ENCODE data around the gene FOXD2. TPM values are rescaled to one million over a fixed set of nuclear protein-coding genes. Genes with fewer than 3 reads are reported as not detected.
"Not testable (repeated sequence)": the region's sequence is repeated elsewhere in the genome, so short reads cannot be mapped to it uniquely, and the experiment has no call there.

Gene FOXD2
- total and polyA plus RNA-seq, 7 experiments from 2014 or later: 0.05 to 0.59 (median 0.22) TPM

- H3K9me3 ChIP-seq (ENCODE audit: control insufficient read depth in 2 of 3, low read length in 3 of 3): no peaks in the 10 kb centered on the region
- Mint-ChIP-seq H3K4me3 (no peak overlapping the region), H3K27ac (no peak overlapping the region), H3K9me3 (peaks cover 0 to 3% (median 0%) of the 10 kb centered on the region in 11 donors), H3K36me3 (peaks cover 0 to 4% (median 0%) of the 10 kb centered on the region in 5 donors), H3K27me3 (peaks cover 53 to 81% (median 79%) of the 10 kb centered on the region in 5 donors), H3K4me1 (no peaks in the 10 kb centered on the region)
- no peak overlapping the region for H3K27ac ChIP-seq (ENCODE audit: low read depth, low read length)
- ATAC-seq: no peak
- intact Hi-C loops (cut with micrococcal nuclease): no loop called here
- H3K4me1 ChIP-seq (ENCODE audit: control insufficient read depth in 2 of 2, insufficient read depth in 2 of 2, low read length in 2 of 2): no peaks in the 10 kb centered on the region
- no peak for DNase-seq
- H3K27me3 ChIP-seq (ENCODE audit: control insufficient read depth in 2 of 2, insufficient read depth in 2 of 2, low read length in 2 of 2): peaks cover 0 to 5% of the 10 kb centered on the region in 2 donors
- ChIA-PET POLR2A (interaction anchor here (0.6 kb wide), 1 partner anchor 191 kb away, joined by 4 read pairs; no protein-coding TSS in a partner anchor), CTCF (no interaction called here)
- H3K4me3 ChIP-seq (ENCODE audit: low read length): no peak overlapping the region
- H3K36me3 ChIP-seq (ENCODE audit: control insufficient read depth in 2 of 3, insufficient read depth in 3 of 3, low read length in 3 of 3): no peaks in the 10 kb centered on the region
Measured at GRCh38 chr1:47456250-47456649, 18.4 kb downstream of the FOXD2 start.

DNA sequence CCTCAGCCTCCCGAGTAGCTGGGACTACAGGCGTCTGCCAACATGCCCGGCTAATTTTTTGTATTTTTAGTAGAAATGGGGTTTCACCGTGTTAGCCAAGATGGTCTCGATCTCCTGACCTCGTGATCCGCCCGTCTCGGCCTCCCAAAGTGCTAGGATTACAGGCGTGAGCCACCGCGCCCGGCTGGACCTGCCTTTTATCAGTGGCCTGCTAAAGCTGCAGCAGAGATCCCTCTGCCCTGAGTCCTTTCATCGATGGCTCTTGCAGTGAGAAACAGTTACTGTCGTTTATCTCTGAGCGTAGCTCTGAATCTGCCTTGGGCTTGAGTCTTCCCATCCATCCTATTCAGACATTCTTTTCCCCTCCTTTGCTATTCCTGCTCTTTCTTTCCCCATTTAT is 19.7 kb downstream of the FOXD2 start:
- H3K27me3 ChIP-seq (ENCODE audit: control insufficient read depth in 2 of 2, insufficient read depth in 2 of 2, low read length in 2 of 2); H3K27ac Mint-ChIP-seq; H3K4me3 Mint-ChIP-seq; H3K27ac ChIP-seq (ENCODE audit: low read depth, low read length); H3K9me3 ChIP-seq (ENCODE audit: control insufficient read depth in 2 of 3, low read length in 3 of 3); H3K4me3 ChIP-seq (ENCODE audit: low read length); DNase-seq; H3K4me1 Mint-ChIP-seq; intact Hi-C loops (cut with micrococcal nuclease); POLR2A ChIA-PET; H3K36me3 ChIP-seq (ENCODE audit: control insufficient read depth in 2 of 3, insufficient read depth in 3 of 3, low read length in 3 of 3); H3K4me1 ChIP-seq (ENCODE audit: control insufficient read depth in 2 of 2, insufficient read depth in 2 of 2, low read length in 2 of 2); H3K9me3 Mint-ChIP-seq; ATAC-seq; H3K36me3 Mint-ChIP-seq; CTCF ChIA-PET: not testable (repeated sequence)
- H3K27me3 Mint-ChIP-seq: peaks cover 54 to 80% (median 79%) of the 10 kb centered on the region in 5 donors

DNA sequence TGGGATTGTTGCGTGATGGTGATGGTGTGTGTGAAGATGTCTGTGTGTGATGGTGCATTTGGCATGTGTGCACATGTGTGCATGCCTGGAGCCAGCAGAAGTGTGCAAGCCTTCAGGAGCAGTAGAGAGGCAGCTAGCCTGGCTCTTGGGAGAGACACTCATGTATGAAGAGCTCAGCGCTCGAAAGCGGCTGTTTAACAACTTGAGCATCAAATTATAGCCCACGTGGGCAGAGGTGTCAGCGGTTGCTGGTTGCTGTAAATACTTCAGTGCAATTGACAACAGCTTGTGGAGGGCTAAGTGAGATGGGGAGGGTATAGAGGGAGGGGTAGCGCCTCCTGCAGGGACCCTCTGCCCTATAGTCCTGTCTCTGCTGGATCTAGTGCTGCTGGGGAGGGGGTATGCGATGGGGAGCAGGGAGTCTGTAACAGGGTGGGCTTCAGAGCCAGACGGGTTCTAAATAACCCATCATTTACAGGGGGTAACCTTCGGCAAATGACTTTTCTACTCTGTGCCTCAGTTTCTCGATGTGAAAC is 21.5 kb downstream of the FOXD2 start:
- CTCF ChIA-PET: no interaction called here
- Histone ChIP-seq H3K27ac (ENCODE audit: low read depth, low read length) (no peak overlapping the region), H3K4me3 (ENCODE audit: low read length) (no peak overlapping the region), H3K27me3 (ENCODE audit: control insufficient read depth in 2 of 2, insufficient read depth in 2 of 2, low read length in 2 of 2) (peaks cover 0 to 3% of the 10 kb centered on the region in 2 donors), H3K9me3 (ENCODE audit: control insufficient read depth in 2 of 3, low read length in 3 of 3) (no peaks in the 10 kb centered on the region), H3K36me3 (ENCODE audit: control insufficient read depth in 2 of 3, insufficient read depth in 3 of 3, low read length in 3 of 3) (no peaks in the 10 kb centered on the region), H3K4me1 (ENCODE audit: control insufficient read depth in 2 of 2, insufficient read depth in 2 of 2, low read length in 2 of 2) (no peaks in the 10 kb centered on the region)
- ATAC-seq (no peak), DNase-seq (no peak)
- no peak overlapping the region for H3K27ac Mint-ChIP-seq
- H3K36me3 Mint-ChIP-seq: peaks cover 0 to 10% (median 0%) of the 10 kb centered on the region in 5 donors
- H3K4me3 Mint-ChIP-seq: no peak overlapping the region
- intact Hi-C loops (cut with micrococcal nuclease): no loop called here
- peaks cover 52 to 84% (median 82%) of the 10 kb centered on the region in 5 donors for H3K27me3 Mint-ChIP-seq
- H3K9me3 Mint-ChIP-seq: peaks cover 0 to 3% (median 0%) of the 10 kb centered on the region in 11 donors
- no peaks in the 10 kb centered on the region for H3K4me1 Mint-ChIP-seq
- POLR2A ChIA-PET: no interaction called here

DNA sequence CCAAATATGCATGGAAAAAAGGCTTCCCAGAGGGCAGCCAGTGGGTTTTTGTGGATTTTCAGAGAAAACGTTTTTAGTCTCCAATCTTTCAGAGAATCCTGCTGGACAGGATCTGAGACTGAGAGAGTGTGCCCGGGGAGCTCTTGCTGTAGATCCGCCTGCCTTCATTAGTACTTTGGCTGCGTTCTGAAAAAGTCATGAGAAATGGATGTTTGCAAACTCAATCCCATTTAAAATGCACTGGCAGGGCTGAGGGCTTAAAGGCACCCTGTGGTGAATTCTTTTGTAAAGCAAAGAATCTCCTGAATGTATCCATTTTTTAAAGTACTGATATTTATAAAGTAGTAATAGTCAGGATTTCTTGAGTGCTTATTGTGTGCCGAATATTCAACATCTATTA is 22.2 kb downstream of the FOXD2 start:
- no peaks in the 10 kb centered on the region for H3K36me3 ChIP-seq (ENCODE audit: control insufficient read depth in 2 of 3, insufficient read depth in 3 of 3, low read length in 3 of 3)
- intact Hi-C loops (cut with micrococcal nuclease): no loop called here
- DNase-seq (no peak), ATAC-seq (no peak)
- ChIA-PET POLR2A (no interaction called here), CTCF (no interaction called here)
- no peak overlapping the region for H3K4me3 ChIP-seq (ENCODE audit: low read length)
- Mint-ChIP-seq H3K9me3 (peaks cover 0 to 2% (median 0%) of the 10 kb centered on the region in 11 donors), H3K27ac (no peak overlapping the region), H3K36me3 (peaks cover 0 to 8% (median 0%) of the 10 kb centered on the region in 5 donors), H3K27me3 (peaks cover 49 to 80% (median 77%) of the 10 kb centered on the region in 5 donors), H3K4me3 (no peak overlapping the region), H3K4me1 (no peaks in the 10 kb centered on the region)
- H3K27ac ChIP-seq (ENCODE audit: low read depth, low read length): no peak overlapping the region
- peaks cover 0 to 3% of the 10 kb centered on the region in 2 donors for H3K27me3 ChIP-seq (ENCODE audit: control insufficient read depth in 2 of 2, insufficient read depth in 2 of 2, low read length in 2 of 2)
- H3K4me1 ChIP-seq (ENCODE audit: control insufficient read depth in 2 of 2, insufficient read depth in 2 of 2, low read length in 2 of 2): no peaks in the 10 kb centered on the region
- no peaks in the 10 kb centered on the region for H3K9me3 ChIP-seq (ENCODE audit: control insufficient read depth in 2 of 3, low read length in 3 of 3)

GRCh38 chr1:47460456-47460855 is 22.6 kb downstream of the FOXD2 start:
- Histone ChIP-seq H3K36me3 (ENCODE audit: control insufficient read depth in 2 of 3, insufficient read depth in 3 of 3, low read length in 3 of 3) (no peaks in the 10 kb centered on the region), H3K4me1 (ENCODE audit: control insufficient read depth in 2 of 2, insufficient read depth in 2 of 2, low read length in 2 of 2) (no peaks in the 10 kb centered on the region), H3K27ac (ENCODE audit: low read depth, low read length) (no peak overlapping the region), H3K27me3 (ENCODE audit: control insufficient read depth in 2 of 2, insufficient read depth in 2 of 2, low read length in 2 of 2) (peaks cover 0 to 3% of the 10 kb centered on the region in 2 donors), H3K4me3 (ENCODE audit: low read length) (no peak overlapping the region), H3K9me3 (ENCODE audit: control insufficient read depth in 2 of 3, low read length in 3 of 3) (no peaks in the 10 kb centered on the region)
- ATAC-seq: no peak
- Mint-ChIP-seq H3K9me3 (peaks cover 0 to 2% (median 0%) of the 10 kb centered on the region in 11 donors), H3K4me3 (no peak overlapping the region), H3K27me3 (peaks cover 46 to 76% (median 72%) of the 10 kb centered on the region in 5 donors), H3K36me3 (peaks cover 0 to 6% (median 0%) of the 10 kb centered on the region in 5 donors), H3K4me1 (no peaks in the 10 kb centered on the region), H3K27ac (no peak overlapping the region)
- ChIA-PET POLR2A (no interaction called here), CTCF (no interaction called here)
- intact Hi-C loops (cut with micrococcal nuclease): no loop called here
- no peak for DNase-seq

DNA sequence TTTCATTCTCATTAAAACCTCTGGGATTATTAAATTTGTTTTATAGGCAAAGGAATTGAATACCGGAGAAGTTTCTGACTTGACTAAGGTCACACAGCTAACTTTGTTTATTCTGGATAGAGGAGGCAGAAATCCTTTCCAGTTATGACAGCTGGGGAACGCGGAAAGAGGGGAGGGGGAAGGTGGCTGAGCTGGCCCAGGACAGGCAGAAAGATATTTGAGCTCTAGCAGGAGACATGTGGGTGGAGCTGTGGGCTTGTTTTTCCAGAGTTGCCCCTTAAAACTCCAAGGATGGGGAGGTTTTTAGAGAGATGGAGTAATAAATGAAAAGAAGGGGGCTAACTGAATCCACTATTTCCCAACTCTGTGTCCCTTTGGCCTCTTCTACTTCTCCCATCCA is 27.8 kb downstream of the FOXD2 start:
- H3K27ac Mint-ChIP-seq: no peak overlapping the region
- no peaks in the 10 kb centered on the region for H3K4me1 Mint-ChIP-seq
- intact Hi-C loops (cut with micrococcal nuclease): no loop called here
- H3K4me1 ChIP-seq (ENCODE audit: control insufficient read depth in 2 of 2, insufficient read depth in 2 of 2, low read length in 2 of 2): no peaks in the 10 kb centered on the region
- H3K9me3 Mint-ChIP-seq: peaks cover 0 to 4% (median 0%) of the 10 kb centered on the region in 11 donors
- H3K36me3 Mint-ChIP-seq: peaks cover 0 to 6% (median 0%) of the 10 kb centered on the region in 5 donors
- no peaks in the 10 kb centered on the region for H3K36me3 ChIP-seq (ENCODE audit: control insufficient read depth in 2 of 3, insufficient read depth in 3 of 3, low read length in 3 of 3)
- H3K9me3 ChIP-seq (ENCODE audit: control insufficient read depth in 2 of 3, low read length in 3 of 3): no peaks in the 10 kb centered on the region
- no peak overlapping the region for H3K27ac ChIP-seq (ENCODE audit: low read depth, low read length)
- H3K4me3 ChIP-seq (ENCODE audit: low read length): no peak overlapping the region
- ChIA-PET CTCF (no interaction called here), POLR2A (no interaction called here)
- peaks cover 28 to 48% (median 45%) of the 10 kb centered on the region in 5 donors for H3K27me3 Mint-ChIP-seq
- ATAC-seq: no peak
- H3K4me3 Mint-ChIP-seq: no peak overlapping the region
- H3K27me3 ChIP-seq (ENCODE audit: control insufficient read depth in 2 of 2, insufficient read depth in 2 of 2, low read length in 2 of 2): peaks cover 0 to 2% of the 10 kb centered on the region in 2 donors
- no peak for DNase-seq

DNA sequence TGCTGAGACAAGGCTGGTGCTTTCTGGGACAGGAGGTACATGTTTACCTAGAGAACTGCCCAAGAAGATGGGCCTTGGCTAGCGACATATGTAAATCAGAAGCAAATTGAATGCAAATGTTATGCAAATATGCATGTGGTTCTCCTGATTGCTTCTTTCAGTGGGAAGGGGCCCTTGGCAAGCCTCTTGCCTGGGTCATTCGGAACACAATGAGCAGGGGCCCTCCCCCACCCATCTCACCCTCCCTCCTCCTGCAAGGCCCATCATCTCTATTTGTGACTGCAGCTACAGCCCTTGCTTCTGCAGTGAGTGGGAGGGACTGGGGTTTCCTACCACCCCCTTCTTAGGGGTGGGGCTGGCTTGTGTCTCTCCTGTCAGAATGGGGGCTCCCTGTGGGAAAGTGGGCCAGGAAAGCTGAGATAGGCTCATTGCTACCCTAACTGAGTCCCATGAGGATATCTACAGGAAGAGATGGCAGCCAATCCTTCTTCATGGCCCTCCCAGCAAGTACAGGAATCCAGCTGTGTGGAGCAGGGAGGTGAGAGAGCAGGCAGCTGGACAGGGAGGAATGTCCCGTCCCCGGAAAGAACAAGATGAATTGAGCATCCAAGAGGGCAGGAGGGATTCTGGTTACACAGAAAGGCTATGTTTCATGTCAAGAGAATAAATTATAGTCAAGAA is 31.0 kb downstream of the FOXD2 start:
- no peaks in the 10 kb centered on the region for H3K4me1 Mint-ChIP-seq
- H3K9me3 Mint-ChIP-seq: peaks cover 0 to 4% (median 0%) of the 10 kb centered on the region in 11 donors
- no peaks in the 10 kb centered on the region for H3K36me3 ChIP-seq (ENCODE audit: control insufficient read depth in 2 of 3, insufficient read depth in 3 of 3, low read length in 3 of 3)
- POLR2A ChIA-PET: no interaction called here
- H3K36me3 Mint-ChIP-seq: no peaks in the 10 kb centered on the region
- no peaks in the 10 kb centered on the region for H3K27me3 ChIP-seq (ENCODE audit: control insufficient read depth in 2 of 2, insufficient read depth in 2 of 2, low read length in 2 of 2)
- peaks cover 6 to 28% (median 22%) of the 10 kb centered on the region in 5 donors for H3K27me3 Mint-ChIP-seq
- H3K27ac Mint-ChIP-seq: no peak overlapping the region
- ATAC-seq: no peak
- H3K27ac ChIP-seq (ENCODE audit: low read depth, low read length): no peak overlapping the region
- intact Hi-C loops (cut with micrococcal nuclease): no loop called here
- no peak overlapping the region for H3K4me3 Mint-ChIP-seq
- CTCF ChIA-PET: no interaction called here
- H3K4me1 ChIP-seq (ENCODE audit: control insufficient read depth in 2 of 2, insufficient read depth in 2 of 2, low read length in 2 of 2): no peaks in the 10 kb centered on the region
- H3K9me3 ChIP-seq (ENCODE audit: control insufficient read depth in 2 of 3, low read length in 3 of 3): no peaks in the 10 kb centered on the region
- no peak for DNase-seq
- no peak overlapping the region for H3K4me3 ChIP-seq (ENCODE audit: low read length)
